Renal pelvis (tissue), 4 donors: ENCODE data around the gene PALB2. TPM values are rescaled to one million over a fixed set of nuclear protein-coding genes. Genes with fewer than 3 reads are reported as not detected.
"Not testable (repeated sequence)": the region's sequence is repeated elsewhere in the genome, so short reads cannot be mapped to it uniquely, and the experiment has no call there.

ENCODE experiments used
- DNase-seq: peaks from one replicate; pipeline ENCODE4 v3.0.0-alpha.2; 2013
- polyA plus RNA-seq, 3 donors: library from polyadenylated mRNA; unstranded; fragments of 120-200 nt; gene quantifications; one replicate each; pipeline ENCODE4 v1.2.1, GENCODE V29; 2013; ENCODE audit not compliant: insufficient read length in 3 of 3

PALB2 gene
- polyA plus RNA-seq, 3 donors: 19.0 to 22.6 (median 20.0) TPM

DNA sequence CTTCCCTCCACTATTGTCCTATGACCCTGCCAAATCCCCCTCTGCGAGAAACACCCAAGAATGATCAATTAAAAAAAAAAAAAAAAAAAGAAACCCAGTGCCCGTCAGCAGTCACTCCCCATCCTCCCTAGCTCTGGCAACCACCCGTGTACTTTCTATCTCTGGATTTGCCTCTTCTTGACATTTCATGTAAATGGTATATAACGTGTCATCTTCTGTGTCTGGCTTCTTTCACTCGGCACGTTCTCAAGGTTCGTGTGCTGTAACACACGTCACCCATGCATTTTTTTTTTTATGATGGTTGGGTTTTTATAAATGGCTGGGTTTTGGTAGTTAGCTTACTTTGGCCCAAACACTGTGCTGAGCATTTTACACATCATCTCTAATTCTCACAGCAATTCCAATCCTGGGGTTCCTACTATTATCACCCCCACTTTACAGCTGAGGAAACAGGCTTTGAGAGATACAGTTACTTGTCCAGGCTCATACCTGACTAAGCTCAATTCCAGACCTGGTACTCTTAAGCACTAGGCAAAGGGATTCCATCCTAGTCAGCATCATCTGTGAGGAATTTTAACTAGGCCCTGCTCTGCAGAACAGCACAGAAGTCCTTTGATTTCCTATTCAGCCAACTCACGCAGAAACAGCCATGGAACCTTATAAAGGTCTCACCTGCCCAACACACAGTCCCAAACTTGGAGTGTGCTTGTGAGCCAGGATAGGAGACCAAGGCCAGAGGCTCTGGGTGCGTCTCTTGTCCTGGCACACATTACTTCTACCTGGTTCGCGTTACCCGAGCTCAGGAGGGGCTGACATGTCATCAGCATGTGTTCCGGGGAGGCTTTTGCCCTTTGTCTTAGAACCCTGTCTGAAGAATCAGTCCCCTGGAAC, 56.7 kb downstream of the PALB2 start:
- no peak for DNase-seq

DNA sequence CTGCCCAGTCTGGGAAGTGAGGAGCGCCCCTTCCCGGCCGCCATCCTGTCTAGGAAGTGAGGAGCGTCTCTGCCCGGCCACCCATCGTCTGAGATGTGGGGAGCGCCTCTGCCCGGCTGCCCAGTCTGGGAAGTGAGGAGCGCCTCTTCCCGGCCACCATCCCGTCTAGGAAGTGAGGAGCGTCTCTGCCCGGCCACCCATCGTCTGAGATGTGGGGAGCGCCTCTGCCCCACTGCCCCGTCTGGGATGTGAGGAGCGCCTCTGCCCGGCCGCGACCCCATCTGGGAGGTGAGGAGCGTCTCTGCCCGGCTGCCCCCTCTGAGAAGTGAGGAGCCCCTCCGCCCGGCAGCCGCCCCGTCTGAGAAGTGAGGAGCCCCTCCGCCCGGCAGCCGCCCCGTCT, 57.8 kb downstream of the PALB2 start:
- not testable (repeated sequence) for DNase-seq

DNA sequence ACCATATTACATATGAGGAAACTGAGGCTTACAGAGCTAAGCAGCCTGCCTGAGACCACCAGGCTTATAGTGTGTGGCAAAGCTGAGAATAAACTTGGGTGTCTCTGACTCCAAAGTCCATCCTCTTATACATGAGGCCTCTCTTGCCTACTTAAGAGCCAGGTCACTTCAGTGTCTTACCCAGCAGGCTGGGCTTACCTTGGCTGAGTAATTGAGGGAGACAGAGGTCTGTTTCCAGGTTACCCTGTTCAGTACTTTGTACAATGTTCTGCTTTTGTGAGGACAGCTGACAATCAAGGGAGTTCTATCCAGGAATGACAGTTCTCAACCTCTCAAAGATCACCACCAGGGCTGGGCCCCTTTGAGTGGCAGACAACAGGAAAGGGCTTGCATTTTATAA, 59.3 kb downstream of the PALB2 start:
- DNase-seq: no peak

DNA sequence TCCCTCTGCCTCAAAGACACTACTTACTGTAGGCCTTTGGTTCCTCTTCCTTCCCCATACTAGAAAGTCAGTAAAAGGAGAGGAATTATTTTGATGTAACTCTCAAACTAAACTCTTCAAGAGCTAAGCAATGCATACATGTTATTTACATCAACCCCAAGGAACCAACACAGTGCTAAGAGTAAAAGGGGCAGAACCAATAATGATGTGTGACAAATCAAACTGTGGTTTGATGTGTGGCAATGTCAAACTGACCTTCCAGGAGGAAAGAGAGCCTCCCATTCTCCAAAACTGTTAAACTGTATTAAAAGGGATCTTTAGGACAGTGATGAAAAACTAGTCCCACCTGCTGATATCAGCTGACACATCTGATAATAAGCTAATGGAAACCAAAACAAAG, 60.7 kb downstream of the PALB2 start:
- no peak for DNase-seq

DNA sequence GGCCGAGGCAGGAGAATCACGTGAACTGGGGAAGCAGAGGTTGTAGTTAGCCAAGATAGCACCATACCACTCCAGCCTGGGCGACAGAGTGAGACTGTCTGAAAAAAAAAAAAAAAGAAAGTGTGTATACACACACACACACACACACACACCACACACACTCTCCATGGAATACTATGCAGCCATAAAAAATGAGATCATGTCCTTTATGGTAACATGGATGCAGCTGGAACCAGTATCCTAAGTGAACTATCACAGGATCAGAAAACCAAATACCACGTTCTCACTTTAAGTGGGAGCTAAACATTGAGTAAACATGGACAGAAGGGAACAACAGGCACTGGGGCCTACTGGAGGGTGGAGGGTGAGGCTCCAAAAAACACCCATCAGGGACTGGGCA, 61.7 kb downstream of the PALB2 start:
- no peak for DNase-seq

DNA sequence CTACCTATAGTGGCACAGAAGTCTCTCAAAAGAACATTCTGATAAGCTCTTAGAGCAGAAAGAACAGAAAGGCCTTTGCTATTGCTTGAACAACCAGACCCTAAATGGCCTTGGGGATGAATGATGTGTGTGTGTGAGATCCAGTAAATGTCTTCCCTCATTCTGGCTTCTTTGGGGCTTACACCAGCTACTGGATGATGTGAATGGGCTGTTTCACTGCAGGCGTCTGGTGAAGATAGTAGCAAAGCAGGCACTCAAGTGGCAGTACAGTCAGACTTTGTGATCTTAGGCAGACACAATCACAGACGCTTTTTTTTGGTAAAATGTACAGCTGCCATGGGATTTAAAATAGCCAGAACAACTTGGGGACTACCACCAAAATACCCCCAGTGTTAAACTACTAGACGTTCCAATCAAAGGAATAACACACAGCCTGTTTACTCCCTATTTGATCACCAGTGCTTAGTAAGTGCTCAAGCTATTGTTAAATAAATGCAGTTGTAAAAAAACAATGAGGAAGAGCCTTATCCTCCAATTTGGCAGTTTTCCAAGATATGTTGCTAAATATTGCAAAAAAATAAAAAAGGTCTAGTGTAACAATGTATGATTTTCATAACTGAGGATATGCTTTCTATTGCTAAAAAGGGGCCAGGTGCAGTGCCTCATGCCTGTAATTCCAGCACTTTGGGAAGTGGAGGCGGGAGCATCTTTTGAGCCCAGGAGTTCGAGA, 62.8 kb downstream of the PALB2 start:
- no peak for DNase-seq

DNA sequence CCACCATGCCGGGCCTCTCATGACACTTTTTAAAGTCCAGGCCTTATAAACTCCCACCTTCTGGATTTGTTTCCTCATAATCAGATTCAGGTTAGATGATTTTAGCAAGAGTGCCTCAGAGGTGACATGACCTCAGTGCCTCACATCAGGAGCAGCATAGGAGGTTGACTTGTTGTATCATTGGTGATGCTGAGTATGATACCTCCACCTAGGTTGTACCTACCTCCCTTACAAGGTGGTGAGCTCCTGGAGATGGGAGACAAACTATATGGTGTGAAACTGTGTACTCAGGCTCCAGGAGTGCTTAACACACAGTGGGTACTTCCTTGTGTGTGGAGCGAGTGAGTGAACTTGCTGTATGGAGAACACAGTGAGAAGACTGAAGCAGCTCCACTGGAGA, 63.6 kb downstream of the PALB2 start:
- no peak for DNase-seq

DNA sequence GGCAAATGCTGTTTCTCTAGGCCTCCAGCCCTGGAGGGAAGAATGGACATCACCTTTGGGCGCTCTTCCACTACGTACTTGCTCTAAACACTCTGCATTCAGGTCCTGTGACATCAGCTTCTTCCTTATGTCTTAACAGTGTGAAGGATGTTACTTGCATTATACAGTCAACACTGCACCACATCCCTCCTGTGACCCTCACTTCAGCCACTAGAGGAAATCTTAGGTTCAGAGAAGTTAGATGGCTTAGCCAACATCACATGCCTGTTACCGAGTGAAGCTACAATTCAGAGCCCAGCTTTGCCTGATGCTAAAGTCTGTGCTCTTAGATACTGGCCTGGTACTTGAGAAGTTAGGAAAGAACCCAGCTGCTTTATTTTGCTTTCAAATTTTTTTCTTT, 65.3 kb downstream of the PALB2 start:
- no peak for DNase-seq

DNA sequence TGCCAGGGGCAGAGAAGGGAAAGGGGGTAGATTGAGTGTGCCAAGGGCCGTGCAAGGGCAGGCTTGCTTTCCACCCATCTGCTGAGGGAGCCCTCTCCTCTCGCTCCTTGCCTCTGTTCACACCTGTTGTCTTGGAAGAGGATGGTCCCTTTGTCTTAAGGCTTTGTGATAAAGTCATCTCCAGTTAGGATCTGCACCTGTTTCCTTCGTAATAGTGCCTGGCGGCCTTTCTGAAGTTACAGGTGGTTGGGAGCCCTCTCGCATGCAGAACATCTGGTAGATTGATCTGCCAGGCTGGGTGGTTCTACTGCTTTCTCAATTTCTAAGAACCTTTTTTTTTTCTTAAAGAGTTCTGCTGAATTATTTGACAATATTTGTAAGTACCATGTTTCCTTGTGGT, 67.3 kb downstream of the PALB2 start:
- DNase-seq: no peak

DNA sequence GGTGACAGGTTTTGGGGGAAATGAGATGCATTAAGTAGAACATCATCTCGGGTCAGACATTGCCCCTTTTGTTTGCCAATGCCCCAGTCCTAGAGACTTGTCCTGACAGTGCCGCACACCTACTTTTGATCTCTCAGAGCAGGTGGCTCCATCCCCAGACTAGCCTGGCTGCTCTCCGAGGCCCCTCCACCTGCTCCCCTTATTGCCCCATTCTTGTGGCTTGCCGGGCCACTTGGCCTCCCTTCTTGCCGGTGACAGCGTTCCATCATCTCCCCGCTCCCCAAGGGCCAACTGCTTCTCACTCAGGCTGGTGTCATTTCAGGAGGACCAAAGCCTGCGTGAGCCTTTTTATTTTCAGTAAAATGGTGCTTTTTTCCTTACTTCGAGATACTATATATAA, 68.7 kb downstream of the PALB2 start:
- no peak for DNase-seq

DNA sequence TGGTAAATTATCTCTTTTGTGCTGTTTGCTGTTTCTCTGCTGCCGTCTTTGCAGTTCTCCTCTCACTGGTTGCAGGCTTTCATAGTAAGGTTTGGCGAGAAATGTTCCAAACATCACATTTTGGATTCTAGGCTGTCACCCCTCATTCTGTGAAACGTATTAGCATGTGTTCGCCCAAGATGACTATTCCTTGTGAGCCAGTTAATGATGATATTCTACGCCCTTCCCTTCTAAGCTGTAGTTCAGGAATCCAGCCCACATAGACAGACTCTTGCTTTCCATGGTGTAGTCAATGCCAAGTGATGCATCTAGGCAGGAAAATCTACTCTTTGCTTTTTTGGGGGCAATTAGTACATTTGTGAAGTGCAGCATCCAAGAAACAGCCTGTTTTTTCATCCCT, 69.2 kb downstream of the PALB2 start:
- DNase-seq: no peak

DNA sequence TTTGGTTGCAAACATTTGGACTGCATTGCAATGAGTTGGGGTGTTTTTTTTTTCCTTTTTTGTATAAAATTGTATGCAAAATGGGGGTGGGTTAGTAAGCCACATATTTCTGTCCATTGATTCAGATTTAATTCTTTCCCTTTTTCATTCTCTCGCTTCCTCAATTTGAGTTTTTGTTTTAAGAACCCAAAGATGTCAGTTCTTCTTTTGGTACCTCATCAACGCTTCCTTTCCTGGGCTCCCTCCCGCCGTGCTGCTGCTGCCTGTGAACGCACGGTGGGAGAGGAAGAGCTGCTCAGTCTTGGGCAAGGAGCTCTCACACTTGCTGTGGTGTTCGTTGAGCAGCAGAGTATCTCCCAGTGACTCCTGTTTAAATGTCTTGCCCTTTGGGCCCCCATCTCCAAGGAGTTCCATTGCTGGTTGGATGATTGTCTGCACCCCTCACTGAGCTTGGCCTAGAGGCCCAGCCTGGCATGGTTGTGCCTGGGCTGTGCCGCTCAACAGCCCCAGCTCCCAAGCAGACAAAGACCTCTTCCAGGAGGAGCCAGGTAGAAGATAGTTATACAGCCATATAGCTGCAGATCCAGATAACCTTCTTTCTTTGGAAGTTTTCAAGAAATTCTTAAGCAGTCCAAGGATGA, 70.0 kb downstream of the PALB2 start:
- no peak for DNase-seq

DNA sequence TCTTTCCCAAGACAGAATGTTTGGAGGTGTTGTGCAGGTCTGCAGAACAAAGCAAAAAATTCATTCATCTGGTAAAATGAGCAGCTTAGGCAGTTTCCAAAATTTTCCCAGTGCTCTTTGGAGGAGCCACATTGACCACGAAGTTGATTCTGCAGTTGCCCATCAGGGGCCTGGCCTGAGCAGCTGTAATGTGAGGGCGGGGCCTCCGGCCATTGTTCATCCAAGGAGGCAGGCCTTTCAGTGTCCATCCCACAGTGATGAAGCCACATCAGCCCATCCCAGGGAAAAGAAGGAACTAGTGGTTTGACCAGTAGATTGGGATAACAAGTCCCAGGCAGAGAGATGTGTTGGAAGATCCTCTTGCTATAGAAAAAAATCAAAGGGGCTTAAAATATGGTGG, 73.5 kb downstream of the PALB2 start:
- DNase-seq: no peak

DNA sequence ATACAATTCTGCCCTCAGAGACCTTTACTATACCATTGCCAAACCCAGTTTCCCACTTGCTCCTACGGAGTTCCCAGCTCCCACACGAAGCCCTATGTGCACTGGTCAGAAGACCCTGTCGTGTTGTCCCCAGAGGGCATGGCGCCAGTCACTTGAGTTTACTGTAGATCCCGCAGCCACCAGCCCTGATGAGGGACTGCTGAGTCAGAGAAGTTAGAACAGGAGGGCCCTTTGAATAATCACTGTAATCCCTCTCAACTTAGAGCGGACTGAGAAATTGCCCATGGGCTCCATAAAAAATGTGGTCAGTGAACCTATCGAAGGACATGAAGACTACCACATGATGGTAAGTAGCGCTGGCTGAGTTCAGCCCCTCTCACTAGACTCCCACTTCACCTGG, 74.4 kb downstream of the PALB2 start:
- DNase-seq: no peak

DNA sequence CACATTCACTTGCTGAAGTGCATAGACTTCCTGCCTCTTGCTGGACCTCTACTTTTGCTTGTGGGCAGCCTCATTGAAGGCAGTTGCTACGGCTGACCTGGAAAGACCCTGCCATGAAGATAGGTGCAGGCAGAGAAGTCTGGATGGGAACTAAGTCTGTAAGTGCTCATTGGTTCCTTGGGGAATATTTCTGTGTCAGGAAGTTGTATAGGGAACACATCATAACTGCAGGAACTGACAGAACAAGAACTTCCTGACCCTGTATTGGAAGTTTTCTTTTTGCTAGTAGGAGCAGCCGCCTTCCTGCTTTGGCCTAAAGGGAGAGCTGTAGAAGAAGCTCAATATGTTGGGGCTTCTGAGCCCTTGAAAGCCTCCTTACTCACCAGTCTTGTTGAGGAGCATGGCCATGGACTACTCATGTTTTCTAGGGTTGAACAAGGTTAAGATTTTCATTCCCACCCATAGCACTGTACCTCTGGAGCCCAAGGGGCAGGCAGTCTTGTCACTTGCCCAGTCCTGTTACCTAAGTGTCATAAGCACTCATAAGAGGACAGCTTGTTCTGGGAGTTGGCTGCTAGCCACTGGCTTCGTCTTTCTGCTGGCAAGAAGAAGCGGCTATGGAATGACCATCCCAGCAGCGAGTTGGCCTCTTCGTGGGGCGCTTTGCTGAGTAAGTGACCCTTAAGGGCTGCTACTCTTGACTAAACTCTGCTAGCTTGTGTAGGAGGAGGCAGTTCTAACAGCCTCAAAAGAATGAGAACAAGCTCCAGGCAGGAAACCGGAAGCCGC, 76.3 kb downstream of the PALB2 start:
- DNase-seq: no peak

DNA sequence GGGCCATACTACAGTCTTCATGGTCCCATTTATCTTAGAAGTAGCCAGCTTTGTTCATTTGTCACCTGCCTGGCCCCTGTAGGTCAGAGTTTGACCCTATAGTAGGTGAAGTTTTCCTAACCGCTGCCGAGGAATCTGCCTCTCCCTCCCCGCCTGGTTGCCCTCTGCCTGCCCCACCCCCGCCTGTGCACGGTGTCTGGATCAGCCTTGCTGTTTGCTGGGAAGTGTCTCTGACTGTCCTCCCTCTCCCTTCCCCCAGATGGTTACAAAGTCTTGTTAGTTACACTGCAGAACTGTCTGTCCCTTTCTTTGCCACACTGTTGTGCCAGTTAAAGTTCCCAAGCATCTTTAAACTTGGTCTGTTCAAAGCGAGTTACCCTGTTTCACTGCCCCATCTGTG, 77.9 kb downstream of the PALB2 start:
- DNase-seq: no peak

DNA sequence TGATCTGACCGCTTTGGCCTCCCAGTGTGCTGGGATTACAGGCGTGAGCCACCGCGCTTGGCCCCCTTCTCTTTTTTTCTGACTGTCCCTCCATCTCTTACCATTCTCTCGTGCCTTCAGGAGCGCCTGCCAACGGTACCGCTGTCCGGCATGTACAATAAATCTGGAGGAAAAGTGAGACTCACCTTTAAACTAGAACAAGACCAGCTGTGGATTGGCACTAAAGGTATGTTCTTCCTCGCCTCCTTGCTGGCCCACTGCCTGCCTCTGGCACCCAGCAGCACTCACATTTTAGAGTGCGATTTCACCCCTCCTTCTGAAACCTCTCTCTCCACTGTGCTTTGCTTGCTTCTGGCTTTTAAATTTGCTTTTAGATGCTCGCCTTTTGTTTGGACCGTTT, 78.6 kb downstream of the PALB2 start:
- DNase-seq: no peak

DNA sequence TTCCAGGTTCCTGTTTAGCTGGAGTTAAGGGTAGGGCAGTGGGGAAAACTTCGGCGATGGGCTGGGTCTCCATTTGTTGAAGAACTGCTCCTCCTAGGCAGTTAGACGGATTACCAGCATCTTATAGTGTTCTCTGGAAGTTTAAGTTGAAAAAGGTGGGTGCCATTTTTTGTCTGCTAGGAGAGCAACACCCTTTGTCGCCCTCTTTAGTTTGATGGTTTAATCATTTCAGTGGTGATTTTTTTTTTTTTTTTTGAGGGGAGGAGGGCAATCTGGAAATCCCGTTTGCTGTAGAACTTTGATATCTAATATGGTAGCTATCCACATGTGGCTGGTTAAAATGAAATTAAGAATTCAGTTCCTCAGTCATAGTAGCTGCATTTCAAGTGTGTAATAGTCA, 79.5 kb downstream of the PALB2 start:
- DNase-seq: no peak

DNA sequence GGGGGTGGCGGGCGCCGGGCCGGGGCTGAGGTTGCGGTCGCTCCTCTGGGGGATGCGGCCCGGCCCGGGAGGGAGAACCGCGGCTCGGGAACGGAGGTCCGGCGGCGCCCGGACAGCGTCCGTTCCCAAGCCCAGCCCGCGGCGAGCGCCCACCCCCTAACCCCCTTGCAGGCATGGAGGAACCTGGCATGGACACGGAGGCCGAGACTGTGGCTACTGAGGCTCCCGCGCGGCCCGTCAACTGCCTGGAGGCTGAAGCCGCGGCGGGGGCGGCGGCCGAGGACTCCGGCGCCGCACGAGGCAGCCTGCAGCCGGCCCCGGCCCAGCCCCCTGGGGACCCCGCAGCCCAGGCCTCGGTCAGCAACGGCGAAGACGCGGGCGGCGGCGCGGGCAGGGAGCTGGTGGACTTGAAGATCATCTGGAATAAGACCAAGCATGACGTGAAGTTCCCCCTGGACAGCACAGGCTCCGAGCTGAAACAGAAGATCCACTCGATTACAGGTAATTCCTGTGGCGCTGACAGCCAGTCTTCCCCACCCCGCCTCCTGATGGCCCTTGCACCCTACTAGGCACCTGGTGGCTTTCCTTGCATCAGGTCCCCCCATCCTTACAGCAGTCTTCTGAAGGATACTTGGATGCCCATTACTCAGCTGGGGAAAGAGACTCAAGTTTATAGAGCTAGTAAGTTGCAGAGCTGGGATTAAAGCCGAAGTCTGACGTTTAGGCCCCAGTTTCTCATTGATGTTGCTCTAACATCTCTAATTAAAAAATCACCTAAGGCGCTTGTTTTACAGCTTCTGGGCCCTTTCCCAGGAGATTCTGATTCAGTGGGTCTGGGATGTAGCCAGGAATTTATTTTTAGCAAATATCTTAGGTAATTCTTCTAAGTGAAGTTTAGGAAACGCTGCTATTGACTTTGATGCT, 83.1 kb downstream of the PALB2 start:
- peak; percentile 4 for DNase-seq

DNA sequence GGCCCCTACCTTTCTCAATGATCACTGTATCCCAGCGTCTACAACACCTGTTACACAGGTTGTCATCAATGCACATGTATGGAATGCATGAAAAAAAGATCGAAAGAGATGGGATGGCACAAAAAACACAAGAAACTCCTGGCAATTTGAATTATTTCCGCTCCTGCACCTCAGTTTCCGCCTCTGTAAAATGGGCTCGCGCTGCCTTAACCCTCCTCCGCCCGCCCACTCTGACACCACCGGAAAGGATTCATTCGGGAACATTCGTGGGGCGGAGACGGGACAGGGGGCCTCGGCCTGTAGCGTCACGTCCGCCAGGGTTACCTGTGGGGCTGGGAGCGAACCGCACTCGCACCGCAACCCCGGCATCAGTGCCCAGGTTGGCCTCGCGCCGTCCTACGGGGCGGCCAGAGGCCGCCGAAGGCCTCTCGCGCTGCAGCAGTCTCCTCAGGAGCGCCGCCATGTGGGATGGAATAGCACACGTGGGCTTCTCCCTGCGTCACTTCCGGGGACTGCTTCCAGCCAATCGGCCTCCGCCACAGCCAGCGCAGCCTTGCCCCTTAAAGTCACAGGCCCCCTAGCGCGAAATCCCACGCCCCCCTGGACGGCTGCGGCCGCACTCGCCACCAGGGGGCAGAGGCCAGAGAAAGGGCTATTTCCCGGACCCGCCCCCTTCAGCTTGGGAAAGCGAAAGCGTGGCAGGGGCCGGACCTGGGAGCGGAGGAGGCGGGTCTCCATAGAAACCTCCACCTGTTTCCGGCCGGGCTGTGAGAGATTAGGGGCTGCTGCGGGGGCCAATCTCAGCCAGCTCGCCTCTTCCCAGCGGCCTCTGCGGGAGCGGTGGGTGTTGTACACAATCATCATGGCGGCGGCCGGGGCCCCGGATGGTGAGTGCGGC, 84.0 kb downstream of the PALB2 start, which contains the start of the genes EARS2 and UBFD1:
Gene EARS2, minus strand, starts transcription at position 470 of the 898 bp plus-strand sequence. Its CDS starts 7 bp downstream, at position 463.
Gene UBFD1, plus strand, starts transcription at position 847 of the 898 bp plus-strand sequence. Its CDS starts 16 bp downstream, at position 863.
- DNase-seq: peak; percentile 98
